Measurements from ENCODE around the gene FAM107A. TPM values are rescaled to one million over a fixed set of nuclear protein-coding genes. Genes with fewer than 3 reads are reported as not detected.

Gene FAM107A
- polyA plus RNA-seq, 2 donors: 6.3 to 7.2 TPM

GRCh38 chr3:58597770-58598310 lies 20.6 kb upstream of the FAM107A start:
- no peaks in the 10 kb centered on the region for H3K36me3 ChIP-seq (ENCODE audit: control insufficient read depth in 2 of 2, insufficient read depth in 2 of 2, low read length in 1 of 2)
- H3K27ac ChIP-seq (ENCODE audit: low read depth in 2 of 2, low read length in 1 of 2): no peak overlapping the region
- 88 to 94% methylated on average over 6 of the region's 6 CpGs for WGBS, 2 donors
- H3K4me3 ChIP-seq (ENCODE audit: low read depth in 1 of 2, low read length in 2 of 2): no peak overlapping the region
- no peaks in the 10 kb centered on the region for H3K9me3 ChIP-seq (ENCODE audit: control insufficient read depth in 2 of 2, insufficient read depth in 1 of 2, low read depth in 1 of 2, low read length in 1 of 2)
- H3K4me1 ChIP-seq (ENCODE audit: control insufficient read depth in 2 of 2, insufficient read depth in 2 of 2, low read length in 1 of 2): no peaks in the 10 kb centered on the region
- no peaks in the 10 kb centered on the region for H3K27me3 ChIP-seq (ENCODE audit: control insufficient read depth in 1 of 2, insufficient read depth in 2 of 2, low read length in 2 of 2)

GRCh38 chr3:58596834-58597518 lies 19.8 kb upstream of the FAM107A start:
- Histone ChIP-seq H3K27ac (ENCODE audit: low read depth in 2 of 2, low read length in 1 of 2) (no peak overlapping the region), H3K36me3 (ENCODE audit: control insufficient read depth in 2 of 2, insufficient read depth in 2 of 2, low read length in 1 of 2) (no peaks in the 10 kb centered on the region)
- WGBS, 2 donors: 56 to 65% methylated on average over 4 of the region's 4 CpGs

DNA sequence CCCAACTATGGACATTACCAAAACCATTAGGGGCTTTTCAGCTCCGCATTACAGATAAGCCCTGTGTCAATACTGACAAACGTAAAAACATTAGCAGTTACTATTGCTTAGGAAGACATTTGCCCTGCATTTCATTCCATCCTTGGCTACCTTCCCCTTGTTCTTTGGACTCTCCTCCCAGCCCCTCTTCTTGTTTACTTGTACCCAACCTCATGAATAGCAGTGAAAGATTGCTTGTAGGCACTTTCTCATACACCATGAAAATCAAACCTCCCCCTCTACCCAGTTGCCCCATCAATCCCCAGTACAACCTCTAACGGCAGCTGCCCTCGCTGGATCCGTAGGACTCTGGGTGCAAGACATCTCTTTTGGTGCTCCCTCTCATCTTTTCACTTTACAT lies 16.9 kb upstream of the FAM107A start:
- no peaks in the 10 kb centered on the region for H3K4me1 ChIP-seq (ENCODE audit: control insufficient read depth in 2 of 2, insufficient read depth in 2 of 2, low read length in 1 of 2)
- no peaks in the 10 kb centered on the region for H3K36me3 ChIP-seq (ENCODE audit: control insufficient read depth in 2 of 2, insufficient read depth in 2 of 2, low read length in 1 of 2)
- no peaks in the 10 kb centered on the region for H3K9me3 ChIP-seq (ENCODE audit: control insufficient read depth in 2 of 2, insufficient read depth in 1 of 2, low read depth in 1 of 2, low read length in 1 of 2)
- no peak overlapping the region for H3K4me3 ChIP-seq (ENCODE audit: low read depth in 1 of 2, low read length in 2 of 2)
- H3K27ac ChIP-seq (ENCODE audit: low read depth in 2 of 2, low read length in 1 of 2): no peak overlapping the region
- H3K27me3 ChIP-seq (ENCODE audit: control insufficient read depth in 1 of 2, insufficient read depth in 2 of 2, low read length in 2 of 2): no peaks in the 10 kb centered on the region
- WGBS, 2 donors: 81 to 85% methylated on average over 5 of the region's 5 CpGs

More at GRCh38 chr3:58596834-58597518, 19.8 kb upstream of the FAM107A start:
- Histone ChIP-seq H3K4me3 (ENCODE audit: low read depth in 1 of 2, low read length in 2 of 2) (no peak overlapping the region), H3K4me1 (ENCODE audit: control insufficient read depth in 2 of 2, insufficient read depth in 2 of 2, low read length in 1 of 2) (no peaks in the 10 kb centered on the region), H3K9me3 (ENCODE audit: control insufficient read depth in 2 of 2, insufficient read depth in 1 of 2, low read depth in 1 of 2, low read length in 1 of 2) (no peaks in the 10 kb centered on the region), H3K27me3 (ENCODE audit: control insufficient read depth in 1 of 2, insufficient read depth in 2 of 2, low read length in 2 of 2) (no peaks in the 10 kb centered on the region)

DNA sequence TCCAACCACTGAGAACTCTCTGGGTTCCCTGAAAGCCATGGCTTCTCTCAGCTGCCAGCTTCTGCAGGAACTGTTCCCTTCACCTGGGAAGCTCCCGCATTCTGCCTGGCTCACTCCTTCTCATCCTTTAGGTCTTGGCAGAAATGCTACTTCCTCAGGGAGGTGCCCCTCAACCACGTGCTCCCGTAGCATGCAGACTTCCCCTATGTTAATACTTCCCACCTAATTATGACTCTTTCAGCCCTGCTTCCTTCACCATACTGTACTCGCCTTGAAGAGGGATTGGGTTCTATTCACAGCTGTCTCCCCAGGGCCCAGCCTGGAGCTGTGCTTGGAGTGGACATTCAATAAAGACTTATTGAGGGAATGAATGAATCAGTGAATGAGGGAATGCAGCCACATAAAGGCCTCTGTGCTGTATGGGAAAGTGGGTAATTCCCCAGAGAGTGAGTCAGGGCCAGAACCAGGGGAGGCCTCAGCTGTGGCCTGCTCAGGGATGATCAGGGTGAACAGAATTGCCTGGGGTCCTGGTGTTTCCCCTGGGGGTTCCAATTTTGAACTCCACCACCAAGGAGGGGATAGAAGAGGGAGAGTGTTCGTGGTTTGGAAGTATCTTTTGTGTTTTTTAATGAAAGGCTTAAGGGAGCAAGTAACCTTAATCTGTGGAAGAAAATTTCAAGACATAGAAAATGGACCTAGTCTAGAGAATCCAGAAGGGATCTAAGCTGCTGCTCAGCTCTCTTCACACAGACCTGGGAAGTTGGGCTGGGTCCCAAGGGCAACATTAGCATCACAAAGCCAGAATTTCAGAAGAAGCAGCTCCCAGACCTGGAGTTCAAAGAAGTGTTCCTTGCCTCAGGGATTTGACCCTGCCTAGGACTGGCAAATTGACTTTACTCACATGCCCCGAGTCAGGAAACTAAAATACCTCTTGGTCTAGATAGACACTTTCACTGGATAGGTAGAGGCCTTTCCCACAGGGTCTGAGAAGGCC lies 14.6 kb upstream of the FAM107A start:
- WGBS, 2 donors: 57 to 62% methylated on average over 6 of the region's 6 CpGs
- peaks cover 0 to under 1% of the 10 kb centered on the region in 2 donors for H3K9me3 ChIP-seq (ENCODE audit: control insufficient read depth in 2 of 2, insufficient read depth in 1 of 2, low read depth in 1 of 2, low read length in 1 of 2)
- H3K4me1 ChIP-seq (ENCODE audit: control insufficient read depth in 2 of 2, insufficient read depth in 2 of 2, low read length in 1 of 2): no peaks in the 10 kb centered on the region
- peaks cover 0 to 2% of the 10 kb centered on the region in 2 donors for H3K27me3 ChIP-seq (ENCODE audit: control insufficient read depth in 1 of 2, insufficient read depth in 2 of 2, low read length in 2 of 2)
- no peak overlapping the region for H3K4me3 ChIP-seq (ENCODE audit: low read depth in 1 of 2, low read length in 2 of 2)
- no peaks in the 10 kb centered on the region for H3K36me3 ChIP-seq (ENCODE audit: control insufficient read depth in 2 of 2, insufficient read depth in 2 of 2, low read length in 1 of 2)
- H3K27ac ChIP-seq (ENCODE audit: low read depth in 2 of 2, low read length in 1 of 2): no peak overlapping the region

DNA sequence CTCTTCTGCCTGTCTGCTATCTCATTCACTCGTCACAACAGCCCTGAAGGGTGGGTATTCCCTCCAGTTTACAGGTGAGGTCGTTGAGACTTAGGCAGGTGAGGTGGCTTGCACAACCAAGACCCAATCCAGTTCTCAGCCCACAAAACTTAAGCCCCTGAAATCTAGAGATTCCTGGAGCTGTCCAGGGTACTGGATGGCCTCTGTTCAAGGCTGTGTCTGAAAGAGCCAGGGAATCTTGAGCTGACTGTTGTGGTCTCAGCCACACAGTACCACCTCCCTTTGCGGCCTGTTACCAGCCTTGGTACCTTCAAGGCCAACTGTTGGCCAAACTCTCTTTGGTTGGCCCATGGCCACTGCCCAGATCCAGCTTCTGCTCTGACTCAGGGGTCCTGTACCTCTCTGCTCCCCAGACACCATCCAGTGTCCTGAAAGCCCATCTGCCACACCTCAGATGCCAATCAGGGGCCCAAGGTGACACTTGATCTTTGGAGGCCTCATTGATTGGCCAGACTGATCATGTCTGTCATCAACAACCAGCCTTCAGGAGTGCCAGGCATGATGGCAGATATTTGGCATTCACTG lies 10.9 kb upstream of the FAM107A start:
- Histone ChIP-seq H3K9me3 (ENCODE audit: control insufficient read depth in 2 of 2, insufficient read depth in 1 of 2, low read depth in 1 of 2, low read length in 1 of 2) (peaks cover 0 to 3% of the 10 kb centered on the region in 2 donors), H3K27me3 (ENCODE audit: control insufficient read depth in 1 of 2, insufficient read depth in 2 of 2, low read length in 2 of 2) (peaks cover 0 to 4% of the 10 kb centered on the region in 2 donors), H3K36me3 (ENCODE audit: control insufficient read depth in 2 of 2, insufficient read depth in 2 of 2, low read length in 1 of 2) (no peaks in the 10 kb centered on the region), H3K4me1 (ENCODE audit: control insufficient read depth in 2 of 2, insufficient read depth in 2 of 2, low read length in 1 of 2) (peaks cover 0 to 5% of the 10 kb centered on the region in 2 donors), H3K27ac (ENCODE audit: low read depth in 2 of 2, low read length in 1 of 2) (no peak overlapping the region), H3K4me3 (ENCODE audit: low read depth in 1 of 2, low read length in 2 of 2) (no peak overlapping the region)
- 51 to 53% methylated on average over 3 of the region's 3 CpGs for WGBS, 2 donors

GRCh38 chr3:58586776-58587192 lies 9.6 kb upstream of the FAM107A start:
- H3K4me1 ChIP-seq (ENCODE audit: control insufficient read depth in 2 of 2, insufficient read depth in 2 of 2, low read length in 1 of 2): peaks cover 0 to 5% of the 10 kb centered on the region in 2 donors
- H3K27ac ChIP-seq (ENCODE audit: low read depth in 2 of 2, low read length in 1 of 2): no peak overlapping the region
- peaks cover 0 to 3% of the 10 kb centered on the region in 2 donors for H3K9me3 ChIP-seq (ENCODE audit: control insufficient read depth in 2 of 2, insufficient read depth in 1 of 2, low read depth in 1 of 2, low read length in 1 of 2)
- H3K4me3 ChIP-seq (ENCODE audit: low read depth in 1 of 2, low read length in 2 of 2): no peak overlapping the region
- peaks cover 0 to 4% of the 10 kb centered on the region in 2 donors for H3K27me3 ChIP-seq (ENCODE audit: control insufficient read depth in 1 of 2, insufficient read depth in 2 of 2, low read length in 2 of 2)
- no peaks in the 10 kb centered on the region for H3K36me3 ChIP-seq (ENCODE audit: control insufficient read depth in 2 of 2, insufficient read depth in 2 of 2, low read length in 1 of 2)
- WGBS, 2 donors: 10 to 25% methylated on average over 33 to 44 of the region's 44 CpGs

- peaks cover 0 to 5% of the 10 kb centered on the region in 2 donors for H3K4me1 ChIP-seq (ENCODE audit: control insufficient read depth in 2 of 2, insufficient read depth in 2 of 2, low read length in 1 of 2)
- H3K27ac ChIP-seq (ENCODE audit: low read depth in 2 of 2, low read length in 1 of 2): no peak overlapping the region
- H3K36me3 ChIP-seq (ENCODE audit: control insufficient read depth in 2 of 2, insufficient read depth in 2 of 2, low read length in 1 of 2): no peaks in the 10 kb centered on the region
- no peak overlapping the region for H3K4me3 ChIP-seq (ENCODE audit: low read depth in 1 of 2, low read length in 2 of 2)
- peaks cover 0 to 4% of the 10 kb centered on the region in 2 donors for H3K27me3 ChIP-seq (ENCODE audit: control insufficient read depth in 1 of 2, insufficient read depth in 2 of 2, low read length in 2 of 2)
- WGBS, 2 donors: 48 to 57% methylated on average over 8 of the region's 8 CpGs
- H3K9me3 ChIP-seq (ENCODE audit: control insufficient read depth in 2 of 2, insufficient read depth in 1 of 2, low read depth in 1 of 2, low read length in 1 of 2): peaks cover 0 to 3% of the 10 kb centered on the region in 2 donors
Observed at GRCh38 chr3:58585994-58586393, 8.8 kb upstream of the FAM107A start.

- Histone ChIP-seq H3K9me3 (ENCODE audit: control insufficient read depth in 2 of 2, insufficient read depth in 1 of 2, low read depth in 1 of 2, low read length in 1 of 2) (peaks cover 0 to 3% of the 10 kb centered on the region in 2 donors), H3K27me3 (ENCODE audit: control insufficient read depth in 1 of 2, insufficient read depth in 2 of 2, low read length in 2 of 2) (peaks cover 0 to 4% of the 10 kb centered on the region in 2 donors), H3K36me3 (ENCODE audit: control insufficient read depth in 2 of 2, insufficient read depth in 2 of 2, low read length in 1 of 2) (no peaks in the 10 kb centered on the region), H3K4me1 (ENCODE audit: control insufficient read depth in 2 of 2, insufficient read depth in 2 of 2, low read length in 1 of 2) (peaks cover 0 to 5% of the 10 kb centered on the region in 2 donors), H3K4me3 (ENCODE audit: low read depth in 1 of 2, low read length in 2 of 2) (peak overlapping the region; percentile 44 to 78), H3K27ac (ENCODE audit: low read depth in 2 of 2, low read length in 1 of 2) (peak overlapping the region; percentile 81 to 84)
- WGBS, 2 donors: 3% methylated on average over 45 to 46 of the region's 46 CpGs
Observed at GRCh38 chr3:58585005-58585786, 8.0 kb upstream of the FAM107A start.
